H1 (cell line): ENCODE data around the gene LIMA1. TPM values are rescaled to one million over a fixed set of nuclear protein-coding genes. Genes with fewer than 3 reads are reported as not detected.

Experiments used
- BACH1 ChIP-seq: IDR thresholded peaks from 2 replicates; pipeline ENCODE4 v1.6.1; 2012; ENCODE audit warnings: low read length, improper control_type of control experiment
- CREB1 ChIP-seq: IDR thresholded peaks from 2 replicates; pipeline ENCODE4 v1.6.1; 2012; ENCODE audit warnings: inconsistent platforms
- EGR1 ChIP-seq: IDR thresholded peaks from 2 replicates; pipeline ENCODE4 v1.6.1; 2011; ENCODE audit warnings: low read depth, low read length, borderline replicate concordance
- NANOG ChIP-seq: IDR thresholded peaks from 2 replicates; pipeline ENCODE4 v1.6.1; 2011; ENCODE audit warnings: low read length, low read depth, mild to moderate bottlenecking, inconsistent platforms; ENCODE audit not compliant: insufficient read depth, poor library complexity, severe bottlenecking
- SIN3A ChIP-seq, 2 experiments: IDR thresholded peaks in 1 of 2; conservative IDR thresholded peaks in 1 of 2; 2 replicates each; pipeline ENCODE4 v1.6.1; 2011 to 2012; ENCODE audit warnings: low read length in 2 of 2, improper control_type of control experiment in 1 of 2, low read depth in 1 of 2, mild to moderate bottlenecking in 1 of 2
- polyA plus RNA-seq, 7 experiments: library from polyadenylated mRNA; depleted of rRNA in 3 of 7; stranded (reverse) in 5 of 7; unstranded in 2 of 7; fragments of >200 nt in 5 of 7; fragments of 200-250 nt in 2 of 7; gene quantifications; 1 replicate in 5 of 7; 2 replicates in 1 of 7; 4 replicates in 1 of 7; pipeline versions ENCODE4 v1.2.1 to v1.2.3, GENCODE V29; 2011 to 2013; ENCODE audit warnings: missing spikeins in 2 of 7, mixed read lengths in 2 of 7
- total RNA-seq: library from RNA; stranded (reverse); fragmentation: NEBNext Ultra II Directional; extraction: Animal tissue kit (Norgen Biotek cat#: 25700); gene quantifications from 2 replicates; pipeline ENCODE4 v1.2.1, GENCODE V29; 2021
- TF ChIP-seq, protein P1 (sequence below): IDR thresholded peaks from 2 replicates; pipeline ENCODE4 v1.6.1; 2012; ENCODE audit warnings: low read length, inconsistent platforms

LIMA1 gene
- total and polyA plus RNA-seq, 2 of the 8 experiments (the other 6 are each of a cell fraction or from before 2014, with no cell fraction given): 12.7 to 47.6 TPM

DNA sequence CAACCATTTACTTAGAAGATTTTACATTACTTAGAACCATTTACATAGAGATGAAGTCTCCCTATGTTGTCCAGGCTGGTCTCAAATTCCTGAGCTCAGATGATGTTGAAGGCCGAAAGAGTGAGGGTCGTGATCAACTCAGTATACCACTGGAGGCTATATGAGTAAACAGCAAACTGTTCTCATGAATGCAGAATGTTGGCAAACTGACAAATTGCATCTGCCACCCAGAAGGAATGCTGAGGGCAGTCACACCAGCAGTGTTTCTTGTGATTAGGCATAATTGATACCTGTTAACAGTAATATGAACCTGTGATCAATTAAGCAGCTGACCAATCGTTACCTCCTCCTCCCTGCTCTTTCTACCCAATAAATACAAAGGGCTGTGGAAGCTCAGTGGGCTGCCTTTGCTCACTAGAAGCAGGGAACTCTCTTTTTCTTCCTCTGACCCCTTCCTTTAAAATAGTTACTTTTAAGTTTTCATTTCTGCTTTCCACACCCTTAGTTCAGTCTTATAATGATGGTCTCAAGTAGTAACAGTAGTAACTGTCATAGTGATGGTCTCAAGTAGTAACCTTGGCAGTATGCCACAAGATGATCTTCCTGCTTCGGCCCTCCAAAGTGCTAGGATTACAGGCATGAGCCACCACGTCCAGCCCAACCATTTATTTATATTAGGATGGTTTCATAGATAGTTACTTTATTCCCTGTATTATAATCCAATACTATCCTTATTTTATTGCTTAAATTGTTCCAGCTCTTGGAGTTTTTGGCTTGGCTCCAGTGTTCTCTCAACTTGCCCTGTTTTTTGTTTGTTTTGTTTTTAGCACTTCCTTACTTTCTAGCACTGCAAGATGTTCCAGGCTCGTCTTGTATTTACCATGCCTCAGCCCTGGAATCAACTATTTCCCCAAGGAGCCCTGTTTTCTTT is 25.8 kb downstream of the LIMA1 start (continued):
- TF ChIP-seq EGR1: no peak
- TF ChIP-seq, protein P1, sequence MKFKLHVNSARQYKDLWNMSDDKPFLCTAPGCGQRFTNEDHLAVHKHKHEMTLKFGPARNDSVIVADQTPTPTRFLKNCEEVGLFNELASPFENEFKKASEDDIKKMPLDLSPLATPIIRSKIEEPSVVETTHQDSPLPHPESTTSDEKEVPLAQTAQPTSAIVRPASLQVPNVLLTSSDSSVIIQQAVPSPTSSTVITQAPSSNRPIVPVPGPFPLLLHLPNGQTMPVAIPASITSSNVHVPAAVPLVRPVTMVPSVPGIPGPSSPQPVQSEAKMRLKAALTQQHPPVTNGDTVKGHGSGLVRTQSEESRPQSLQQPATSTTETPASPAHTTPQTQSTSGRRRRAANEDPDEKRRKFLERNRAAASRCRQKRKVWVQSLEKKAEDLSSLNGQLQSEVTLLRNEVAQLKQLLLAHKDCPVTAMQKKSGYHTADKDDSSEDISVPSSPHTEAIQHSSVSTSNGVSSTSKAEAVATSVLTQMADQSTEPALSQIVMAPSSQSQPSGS: no peak
- no peak for TF ChIP-seq SIN3A (conservative IDR thresholded peaks at IDR 0.05 in 1 of 2, IDR thresholded peaks at IDR 0.05 in 1 of 2; ENCODE audit: low read depth in 1 of 2, low read length in 2 of 2)
- no peak for TF ChIP-seq CREB1
- no peak for TF ChIP-seq BACH1
- no peak for TF ChIP-seq NANOG
- TF ChIP-seq, all 59 proteins: peak for 0
